Muscle layer of colon (tissue), 2 donors: ENCODE measurements around the gene TRAPPC8.
"Not testable (repeated sequence)": the region's sequence is repeated elsewhere in the genome, so short reads cannot be mapped to it uniquely, and the experiment has no call there.

Experiments
- H3K27ac ChIP-seq: one replicate; pipeline ENCODE4 v1.7.0; 2013; ENCODE audit warnings: low read depth, mild to moderate bottlenecking, low read length, moderate library complexity
- H3K27me3 ChIP-seq, 2 donors: one replicate each; pipeline ENCODE4 v1.7.0; 2013; ENCODE audit warnings: low read length in 2 of 2, mild to moderate bottlenecking in 2 of 2; ENCODE audit not compliant: insufficient read depth in 2 of 2, control insufficient read depth in 1 of 2
- H3K36me3 ChIP-seq: one replicate; pipeline ENCODE4 v1.7.0; 2013; ENCODE audit warnings: mild to moderate bottlenecking, low read length; ENCODE audit not compliant: insufficient read depth
- H3K4me1 ChIP-seq: one replicate; pipeline ENCODE4 v1.7.0; 2013; ENCODE audit warnings: mild to moderate bottlenecking, low read length; ENCODE audit not compliant: insufficient read depth
- H3K4me3 ChIP-seq, 2 donors: one replicate each; pipeline ENCODE4 v1.7.0; 2013; ENCODE audit warnings: low read length in 2 of 2, low read depth in 1 of 2, mild to moderate bottlenecking in 1 of 2, moderate library complexity in 1 of 2
- H3K9ac ChIP-seq: one replicate; pipeline ENCODE4 v1.7.0; 2013; ENCODE audit warnings: low read length
- H3K9me3 ChIP-seq: one replicate; pipeline ENCODE4 v1.7.0; 2013; ENCODE audit warnings: mild to moderate bottlenecking, low read length
- donor health status: abdominal sarcoma.
- donor health status: Adenocarcinoma of cecum.

TRAPPC8 gene

DNA sequence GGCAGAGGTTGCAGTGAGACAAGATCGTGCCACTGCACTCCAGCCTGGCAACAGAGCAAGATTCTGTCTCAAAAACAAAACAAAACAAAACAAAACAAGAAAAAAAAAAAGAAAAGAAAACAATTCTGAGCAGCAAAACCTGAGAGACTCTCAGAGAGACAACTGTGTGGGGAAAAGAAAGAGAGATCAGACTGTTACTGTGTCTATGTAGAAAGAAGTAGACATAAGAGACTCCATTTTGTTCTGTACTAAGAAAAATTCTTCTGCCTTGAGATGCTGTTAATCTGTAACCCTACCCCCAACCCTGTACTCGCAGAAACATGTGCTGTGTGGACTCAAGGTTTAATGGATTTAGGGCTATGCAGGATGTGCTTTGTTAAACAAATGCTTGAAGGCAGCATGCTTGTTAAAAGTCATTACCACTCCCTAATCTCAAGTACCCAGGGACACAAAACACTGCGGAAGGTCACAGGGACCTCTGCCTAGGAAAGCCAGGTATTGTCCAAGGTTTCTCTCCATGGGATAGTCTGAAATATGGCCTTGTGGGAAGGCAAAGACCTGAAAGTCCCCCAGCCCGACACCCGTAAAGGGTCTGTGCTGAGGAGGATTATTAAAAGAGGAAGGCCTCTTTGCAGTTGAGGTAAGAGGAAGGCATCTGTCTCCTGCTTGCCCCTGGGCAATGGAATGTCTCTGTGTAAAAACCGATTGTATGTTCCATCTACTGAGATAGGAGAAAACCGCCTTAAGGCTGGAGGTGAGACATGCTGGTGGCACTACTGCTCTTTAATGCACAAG lies 132.4 kb downstream of the TRAPPC8 start:
- H3K4me3 ChIP-seq, H3K27ac ChIP-seq: not testable (repeated sequence)

GRCh38 chr18:31809049-31809448 lies 133.9 kb downstream of the TRAPPC8 start:
- H3K36me3 ChIP-seq, H3K27me3 ChIP-seq, H3K4me1 ChIP-seq, H3K27ac ChIP-seq, H3K9ac ChIP-seq, H3K9me3 ChIP-seq, H3K4me3 ChIP-seq: not testable (repeated sequence)

More for the DNA sequence above, 132.4 kb downstream of the TRAPPC8 start:
- H3K27me3 ChIP-seq, H3K9ac ChIP-seq, H3K9me3 ChIP-seq, H3K4me1 ChIP-seq, H3K36me3 ChIP-seq: not testable (repeated sequence)

DNA sequence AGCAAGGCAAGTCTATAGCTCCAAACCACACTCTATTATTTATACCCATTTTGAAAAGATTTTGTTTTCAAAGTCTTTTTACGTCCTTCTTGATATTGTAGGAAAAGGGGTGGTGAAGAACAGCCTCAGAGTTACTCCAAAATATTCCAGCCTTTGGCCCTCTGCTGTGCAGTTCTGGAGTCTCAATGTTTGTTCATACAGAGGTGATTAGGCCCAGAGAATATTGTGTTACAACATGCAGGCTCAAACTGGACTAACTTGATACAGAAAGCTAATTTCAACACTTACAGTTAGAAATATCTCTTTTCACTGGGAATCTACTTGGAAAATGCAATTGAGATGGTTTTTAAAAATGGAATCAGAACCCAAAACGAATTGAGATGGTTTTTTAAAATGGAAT lies 141.8 kb downstream of the TRAPPC8 start:
- Histone ChIP-seq H3K27me3 (no peaks in the 10 kb centered on the region), H3K36me3 (no peaks in the 10 kb centered on the region), H3K27ac (no peak overlapping the region), H3K9ac (no peak overlapping the region), H3K4me1 (no peaks in the 10 kb centered on the region), H3K4me3 (no peak overlapping the region), H3K9me3 (no peaks in the 10 kb centered on the region)

DNA sequence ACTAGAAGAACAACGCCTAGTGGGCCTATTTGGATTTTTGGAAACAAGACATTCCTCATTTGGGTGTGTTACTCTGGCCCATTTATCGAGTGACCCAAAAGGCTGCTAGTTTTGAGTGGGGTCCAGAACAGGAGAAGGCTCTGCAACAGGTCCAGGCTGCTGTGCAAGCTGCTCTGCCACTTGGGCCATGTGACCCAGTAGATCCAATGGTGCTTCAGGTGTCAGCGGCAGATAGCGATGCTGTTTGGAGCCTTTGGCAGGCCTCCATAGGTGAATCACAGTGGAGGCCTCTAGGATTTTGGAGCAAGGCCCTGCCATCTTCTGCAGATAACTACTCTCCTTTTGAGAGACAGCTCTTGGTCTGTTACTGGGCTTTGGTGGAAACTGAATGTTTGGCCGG lies 143.7 kb downstream of the TRAPPC8 start:
- not testable (repeated sequence) for H3K9ac ChIP-seq, H3K27ac ChIP-seq, H3K27me3 ChIP-seq, H3K4me3 ChIP-seq, H3K36me3 ChIP-seq, H3K4me1 ChIP-seq, H3K9me3 ChIP-seq

- no peak overlapping the region for H3K27ac ChIP-seq
Measured at GRCh38 chr18:31798399-31798798, 144.5 kb downstream of the TRAPPC8 start.

DNA sequence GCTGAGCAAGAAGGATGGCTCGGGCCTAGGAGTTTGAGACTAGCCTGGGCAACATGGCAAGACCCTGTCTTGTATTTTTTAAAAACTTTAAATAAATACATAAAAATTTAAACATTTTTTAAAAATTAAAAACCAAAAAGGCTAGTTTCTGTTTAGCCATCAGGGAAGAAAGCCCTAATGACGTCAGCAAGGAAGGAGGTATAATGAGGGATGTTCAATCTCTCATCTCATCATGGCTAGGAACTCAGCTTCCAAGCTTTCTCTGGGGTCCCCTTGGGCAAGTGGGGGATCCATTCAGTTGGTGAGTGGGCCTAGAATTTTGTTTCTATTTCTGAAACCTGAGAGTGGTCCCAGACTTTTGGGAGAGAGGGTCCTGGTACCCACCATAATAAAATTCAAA lies 147.2 kb downstream of the TRAPPC8 start:
- H3K9ac ChIP-seq = no peak overlapping the region
- H3K27ac ChIP-seq = no peak overlapping the region
- no peaks in the 10 kb centered on the region for H3K4me1 ChIP-seq
- H3K27me3 ChIP-seq = no peaks in the 10 kb centered on the region
- no peak overlapping the region for H3K4me3 ChIP-seq
- no peaks in the 10 kb centered on the region for H3K36me3 ChIP-seq
- H3K9me3 ChIP-seq = no peaks in the 10 kb centered on the region

More at GRCh38 chr18:31798399-31798798, 144.5 kb downstream of the TRAPPC8 start:
- H3K9me3 ChIP-seq = no peaks in the 10 kb centered on the region
- no peak overlapping the region for H3K9ac ChIP-seq
- H3K27me3 ChIP-seq = no peaks in the 10 kb centered on the region
- H3K36me3 ChIP-seq = no peaks in the 10 kb centered on the region
- H3K4me1 ChIP-seq = no peaks in the 10 kb centered on the region
- H3K4me3 ChIP-seq = no peak overlapping the region

DNA sequence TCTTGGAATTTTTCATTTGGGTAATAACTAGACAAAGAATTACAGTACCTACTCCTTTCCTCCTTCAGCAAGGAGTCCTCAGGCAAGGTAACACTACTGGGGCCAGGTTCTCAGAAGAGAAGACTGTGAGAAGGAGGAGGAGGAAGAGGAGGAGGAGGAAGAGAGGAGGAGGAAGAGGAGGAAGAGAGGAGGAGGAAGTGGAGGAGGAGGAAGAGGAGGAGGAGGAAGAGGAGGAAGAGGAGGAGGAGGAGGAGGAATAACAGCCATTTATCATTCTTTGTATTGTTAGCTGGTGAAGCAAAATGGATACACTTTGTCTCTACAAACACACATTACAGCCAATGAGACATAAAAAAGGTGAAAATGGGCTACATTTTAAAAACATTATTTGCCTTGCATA lies 149.4 kb downstream of the TRAPPC8 start:
- no peaks in the 10 kb centered on the region for H3K27me3 ChIP-seq
- no peak overlapping the region for H3K4me3 ChIP-seq
- H3K9ac ChIP-seq = no peak overlapping the region
- H3K4me1 ChIP-seq = no peaks in the 10 kb centered on the region
- H3K27ac ChIP-seq = no peak overlapping the region
- no peaks in the 10 kb centered on the region for H3K36me3 ChIP-seq
- no peaks in the 10 kb centered on the region for H3K9me3 ChIP-seq

- Histone ChIP-seq H3K27me3 (no peaks in the 10 kb centered on the region), H3K4me1 (no peaks in the 10 kb centered on the region), H3K36me3 (no peaks in the 10 kb centered on the region), H3K9ac (no peak overlapping the region), H3K27ac (no peak overlapping the region), H3K4me3 (no peak overlapping the region), H3K9me3 (no peaks in the 10 kb centered on the region)
Measured at GRCh38 chr18:31792580-31792911, 150.4 kb downstream of the TRAPPC8 start.

GRCh38 chr18:31791817-31792579 lies 150.9 kb downstream of the TRAPPC8 start:
- no peak overlapping the region for H3K9ac ChIP-seq
- H3K27ac ChIP-seq = no peak overlapping the region
- no peak overlapping the region for H3K4me3 ChIP-seq
- H3K36me3 ChIP-seq = no peaks in the 10 kb centered on the region
- no peaks in the 10 kb centered on the region for H3K4me1 ChIP-seq
- no peaks in the 10 kb centered on the region for H3K9me3 ChIP-seq
- no peaks in the 10 kb centered on the region for H3K27me3 ChIP-seq

- Histone ChIP-seq H3K9ac (no peak overlapping the region), H3K36me3 (no peaks in the 10 kb centered on the region), H3K27ac (no peak overlapping the region), H3K4me3 (no peak overlapping the region), H3K27me3 (no peaks in the 10 kb centered on the region), H3K9me3 (no peaks in the 10 kb centered on the region), H3K4me1 (no peaks in the 10 kb centered on the region)
Measured at GRCh38 chr18:31789409-31789808, 153.5 kb downstream of the TRAPPC8 start.

DNA sequence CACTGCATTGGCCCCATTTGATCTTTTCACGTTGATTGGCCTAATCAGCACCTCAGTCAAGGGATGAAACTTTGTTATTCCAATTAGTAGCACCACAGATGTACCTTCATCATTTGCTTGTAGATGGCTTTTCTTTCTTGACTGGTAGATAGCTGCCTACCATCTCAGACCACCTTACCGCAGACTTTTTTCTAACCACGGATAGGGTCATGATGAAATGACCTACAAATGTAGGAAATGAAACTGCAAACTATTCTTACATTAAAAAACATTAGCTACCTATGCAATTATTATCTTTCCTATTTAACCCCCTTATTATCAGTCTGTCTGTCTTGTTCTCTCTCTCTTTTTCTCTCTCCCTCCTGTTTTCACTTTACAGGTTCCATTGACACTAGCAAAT lies 159.9 kb downstream of the TRAPPC8 start:
- Histone ChIP-seq H3K4me3 (no peak overlapping the region), H3K9ac (no peak overlapping the region), H3K4me1 (no peaks in the 10 kb centered on the region), H3K36me3 (no peaks in the 10 kb centered on the region), H3K27ac (no peak overlapping the region), H3K27me3 (no peaks in the 10 kb centered on the region), H3K9me3 (peaks cover 4% of the 10 kb centered on the region)
